ENCODE results near the gene CHRNG. TPM values are rescaled to one million over a fixed set of nuclear protein-coding genes. Genes with fewer than 3 reads are reported as not detected.

The CHRNG gene
- total and polyA plus RNA-seq, 9 donors, result 75.0 to 165 (median 94.8) TPM

GRCh38 chr2:232494542-232494941, 45.0 kb upstream of the CHRNG start:
- no peaks in the 10 kb centered on the region for H3K36me3 ChIP-seq (ENCODE audit: control insufficient read depth, insufficient read depth, low read length)
- no CpG with 5 or more reads among the region's 5 CpGs for WGBS (ENCODE audit: insufficient coverage)
- H3K4me1 ChIP-seq (ENCODE audit: control insufficient read depth, insufficient read depth, low read length), result no peaks in the 10 kb centered on the region
- DNase-seq, result no peak
- no peak overlapping the region for H3K27ac ChIP-seq (ENCODE audit: low read length)
- H3K4me3 ChIP-seq (ENCODE audit: low read length), result no peak overlapping the region
- H3K9me3 ChIP-seq (replicated peaks; ENCODE audit: control insufficient read depth, low read depth, low read length), result no peaks in the 10 kb centered on the region
- H3K27me3 ChIP-seq (ENCODE audit: control insufficient read depth, insufficient read depth, low read length), result peaks cover 27% of the 10 kb centered on the region

DNA sequence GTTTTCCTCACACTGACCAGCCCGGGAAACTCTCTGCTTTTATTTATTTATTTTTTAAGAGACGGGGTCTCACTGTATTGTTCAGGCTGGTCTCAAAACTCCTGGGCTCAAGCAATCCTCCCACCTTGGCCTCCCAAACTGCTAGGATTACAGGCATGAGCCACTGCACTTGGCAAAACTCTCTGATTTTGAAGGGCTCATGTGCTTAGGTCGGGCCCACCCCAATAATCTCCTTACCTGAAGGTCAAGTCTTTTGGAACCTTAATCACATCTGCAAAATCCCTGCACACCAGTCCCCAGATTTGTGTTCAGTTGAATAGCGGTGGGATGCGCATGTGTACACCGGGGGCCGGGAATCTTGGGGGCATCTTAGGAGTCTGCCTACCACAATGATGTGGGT, 44.2 kb upstream of the CHRNG start:
- Histone ChIP-seq H3K27ac (ENCODE audit: low read length) (no peak overlapping the region), H3K4me1 (ENCODE audit: control insufficient read depth, insufficient read depth, low read length) (no peaks in the 10 kb centered on the region), H3K27me3 (ENCODE audit: control insufficient read depth, insufficient read depth, low read length) (peaks cover 19% of the 10 kb centered on the region), H3K9me3 (replicated peaks; ENCODE audit: control insufficient read depth, low read depth, low read length) (no peaks in the 10 kb centered on the region), H3K36me3 (ENCODE audit: control insufficient read depth, insufficient read depth, low read length) (no peaks in the 10 kb centered on the region), H3K4me3 (ENCODE audit: low read length) (no peak overlapping the region)
- DNase-seq, result no peak
- 76% methylated on average over 7 of the region's 7 CpGs for WGBS (ENCODE audit: insufficient coverage)

GRCh38 chr2:232496501-232497270, 42.8 kb upstream of the CHRNG start:
- Histone ChIP-seq H3K36me3 (ENCODE audit: control insufficient read depth, insufficient read depth, low read length) (no peaks in the 10 kb centered on the region), H3K9me3 (replicated peaks; ENCODE audit: control insufficient read depth, low read depth, low read length) (no peaks in the 10 kb centered on the region), H3K27ac (ENCODE audit: low read length) (no peak overlapping the region), H3K4me3 (ENCODE audit: low read length) (no peak overlapping the region), H3K4me1 (ENCODE audit: control insufficient read depth, insufficient read depth, low read length) (peaks cover under 1% of the 10 kb centered on the region), H3K27me3 (ENCODE audit: control insufficient read depth, insufficient read depth, low read length) (peaks cover 27% of the 10 kb centered on the region)
- WGBS (ENCODE audit: insufficient coverage), result 63% methylated on average over 13 of the region's 20 CpGs
- no peak for DNase-seq

DNA sequence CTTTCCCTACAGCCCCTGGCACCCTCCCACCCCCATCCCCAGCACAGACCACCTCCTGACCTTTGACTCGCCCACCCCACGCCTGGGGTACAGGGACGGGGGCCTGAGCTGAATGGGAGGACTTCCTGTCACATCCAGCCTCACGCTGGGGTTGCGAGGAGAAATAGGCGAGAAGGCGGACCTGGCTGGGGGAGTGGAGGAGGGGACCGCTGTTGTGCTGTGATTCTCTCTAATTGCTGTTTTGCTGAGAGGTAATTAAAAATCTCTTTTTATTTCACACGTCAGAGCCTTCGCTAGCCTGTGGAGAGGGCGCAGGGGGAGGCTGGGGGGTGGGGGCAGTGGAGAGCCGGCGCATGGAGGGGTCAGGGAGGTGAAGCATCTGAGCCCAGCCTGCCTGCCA, 42.1 kb upstream of the CHRNG start:
- no peak for DNase-seq
- Histone ChIP-seq H3K27ac (ENCODE audit: low read length) (no peak overlapping the region), H3K36me3 (ENCODE audit: control insufficient read depth, insufficient read depth, low read length) (no peaks in the 10 kb centered on the region), H3K4me1 (ENCODE audit: control insufficient read depth, insufficient read depth, low read length) (peaks cover 5% of the 10 kb centered on the region), H3K27me3 (ENCODE audit: control insufficient read depth, insufficient read depth, low read length) (peaks cover 28% of the 10 kb centered on the region), H3K9me3 (replicated peaks; ENCODE audit: control insufficient read depth, low read depth, low read length) (no peaks in the 10 kb centered on the region), H3K4me3 (ENCODE audit: low read length) (no peak overlapping the region)
- 30% methylated on average over 2 of the region's 13 CpGs for WGBS (ENCODE audit: insufficient coverage)

GRCh38 chr2:232498452-232498851, 41.0 kb upstream of the CHRNG start:
- no peaks in the 10 kb centered on the region for H3K9me3 ChIP-seq (replicated peaks; ENCODE audit: control insufficient read depth, low read depth, low read length)
- H3K36me3 ChIP-seq (ENCODE audit: control insufficient read depth, insufficient read depth, low read length), result no peaks in the 10 kb centered on the region
- no peak overlapping the region for H3K4me3 ChIP-seq (ENCODE audit: low read length)
- WGBS (ENCODE audit: insufficient coverage), result 85% methylated on average over 3 of the region's 3 CpGs
- peaks cover 38% of the 10 kb centered on the region for H3K27me3 ChIP-seq (ENCODE audit: control insufficient read depth, insufficient read depth, low read length)
- no peak for DNase-seq
- peaks cover 14% of the 10 kb centered on the region for H3K4me1 ChIP-seq (ENCODE audit: control insufficient read depth, insufficient read depth, low read length)
- H3K27ac ChIP-seq (ENCODE audit: low read length), result no peak overlapping the region

- no peak overlapping the region for H3K27ac ChIP-seq (ENCODE audit: low read length)
- H3K27me3 ChIP-seq (ENCODE audit: control insufficient read depth, insufficient read depth, low read length), result peaks cover 59% of the 10 kb centered on the region
- no peaks in the 10 kb centered on the region for H3K36me3 ChIP-seq (ENCODE audit: control insufficient read depth, insufficient read depth, low read length)
- peaks cover 19% of the 10 kb centered on the region for H3K4me1 ChIP-seq (ENCODE audit: control insufficient read depth, insufficient read depth, low read length)
- no peak for DNase-seq
- WGBS (ENCODE audit: insufficient coverage), result 41% methylated on average over 3 of the region's 9 CpGs
- H3K9me3 ChIP-seq (replicated peaks; ENCODE audit: control insufficient read depth, low read depth, low read length), result no peaks in the 10 kb centered on the region
- H3K4me3 ChIP-seq (ENCODE audit: low read length), result no peak overlapping the region
Measured at GRCh38 chr2:232501331-232501771, 38.1 kb upstream of the CHRNG start.

- H3K4me3 ChIP-seq (ENCODE audit: low read length), result no peak overlapping the region
- no peaks in the 10 kb centered on the region for H3K9me3 ChIP-seq (replicated peaks; ENCODE audit: control insufficient read depth, low read depth, low read length)
- DNase-seq, result no peak
- 36% methylated on average over 3 of the region's 10 CpGs for WGBS (ENCODE audit: insufficient coverage)
- no peak overlapping the region for H3K27ac ChIP-seq (ENCODE audit: low read length)
- H3K36me3 ChIP-seq (ENCODE audit: control insufficient read depth, insufficient read depth, low read length), result no peaks in the 10 kb centered on the region
- H3K4me1 ChIP-seq (ENCODE audit: control insufficient read depth, insufficient read depth, low read length), result peaks cover 19% of the 10 kb centered on the region
- peaks cover 63% of the 10 kb centered on the region for H3K27me3 ChIP-seq (ENCODE audit: control insufficient read depth, insufficient read depth, low read length)
Measured at GRCh38 chr2:232501794-232502390, 37.6 kb upstream of the CHRNG start.

- Histone ChIP-seq H3K27ac (ENCODE audit: low read length) (no peak overlapping the region), H3K9me3 (replicated peaks; ENCODE audit: control insufficient read depth, low read depth, low read length) (no peaks in the 10 kb centered on the region), H3K4me1 (ENCODE audit: control insufficient read depth, insufficient read depth, low read length) (peaks cover 19% of the 10 kb centered on the region), H3K4me3 (ENCODE audit: low read length) (no peak overlapping the region), H3K27me3 (ENCODE audit: control insufficient read depth, insufficient read depth, low read length) (peaks cover 67% of the 10 kb centered on the region), H3K36me3 (ENCODE audit: control insufficient read depth, insufficient read depth, low read length) (no peaks in the 10 kb centered on the region)
- no peak for DNase-seq
- WGBS (ENCODE audit: insufficient coverage), result 8% methylated on average over 11 of the region's 21 CpGs
Measured at GRCh38 chr2:232502511-232502910, 37.0 kb upstream of the CHRNG start.

DNA sequence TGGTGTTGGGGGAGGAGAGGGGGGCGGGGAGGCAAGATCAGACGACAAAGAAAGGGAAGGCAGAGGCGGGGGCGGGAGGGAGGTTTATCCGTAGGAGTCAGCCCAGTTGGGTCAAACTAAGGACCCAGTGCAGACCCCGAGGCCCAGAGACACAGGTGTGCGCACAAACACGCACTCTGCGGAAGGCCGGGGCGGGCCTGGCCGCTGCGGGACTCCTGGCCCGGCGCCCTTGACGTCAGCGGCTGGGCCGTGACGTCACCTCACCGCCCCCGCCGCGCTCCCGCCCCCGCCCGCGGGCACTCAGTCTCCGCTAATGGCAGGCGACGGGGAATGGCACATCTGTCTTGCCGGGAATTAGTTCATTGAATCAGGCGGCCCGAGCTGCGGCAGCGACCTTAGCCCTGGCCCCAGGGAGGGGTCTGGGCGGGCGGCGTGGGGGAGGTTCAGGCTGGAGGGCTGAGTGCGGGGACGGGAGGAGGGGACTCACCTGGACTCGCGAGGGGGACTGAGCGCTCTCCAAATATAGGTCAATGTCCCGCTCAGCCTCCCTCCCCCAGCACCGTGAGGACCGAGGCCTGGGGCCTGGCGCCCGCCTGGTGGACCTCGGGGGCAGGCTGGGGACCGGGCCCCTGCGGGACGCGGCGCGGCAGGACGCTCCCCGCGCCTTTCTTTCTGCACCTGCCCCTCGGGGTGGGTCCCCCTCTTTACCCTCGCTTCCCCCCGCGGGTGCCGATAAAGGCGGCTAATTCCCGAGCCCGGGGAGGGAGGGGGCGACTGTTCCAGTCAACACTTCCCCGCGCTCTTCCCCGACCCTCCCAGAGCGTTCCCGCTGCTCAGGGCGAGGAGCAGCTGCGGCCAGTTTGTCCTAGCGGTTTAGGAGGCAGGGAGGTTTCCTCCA, 36.3 kb upstream of the CHRNG start:
- H3K4me1 ChIP-seq (ENCODE audit: control insufficient read depth, insufficient read depth, low read length), result peaks cover 19% of the 10 kb centered on the region
- H3K27me3 ChIP-seq (ENCODE audit: control insufficient read depth, insufficient read depth, low read length), result peaks cover 69% of the 10 kb centered on the region
- DNase-seq, result peak; percentile 42
- no peaks in the 10 kb centered on the region for H3K36me3 ChIP-seq (ENCODE audit: control insufficient read depth, insufficient read depth, low read length)
- WGBS (ENCODE audit: insufficient coverage), result under 1% methylated on average over 54 of the region's 75 CpGs
- no peak overlapping the region for H3K27ac ChIP-seq (ENCODE audit: low read length)
- no peaks in the 10 kb centered on the region for H3K9me3 ChIP-seq (replicated peaks; ENCODE audit: control insufficient read depth, low read depth, low read length)
- H3K4me3 ChIP-seq (ENCODE audit: low read length), result peak overlapping the region; percentile 36

DNA sequence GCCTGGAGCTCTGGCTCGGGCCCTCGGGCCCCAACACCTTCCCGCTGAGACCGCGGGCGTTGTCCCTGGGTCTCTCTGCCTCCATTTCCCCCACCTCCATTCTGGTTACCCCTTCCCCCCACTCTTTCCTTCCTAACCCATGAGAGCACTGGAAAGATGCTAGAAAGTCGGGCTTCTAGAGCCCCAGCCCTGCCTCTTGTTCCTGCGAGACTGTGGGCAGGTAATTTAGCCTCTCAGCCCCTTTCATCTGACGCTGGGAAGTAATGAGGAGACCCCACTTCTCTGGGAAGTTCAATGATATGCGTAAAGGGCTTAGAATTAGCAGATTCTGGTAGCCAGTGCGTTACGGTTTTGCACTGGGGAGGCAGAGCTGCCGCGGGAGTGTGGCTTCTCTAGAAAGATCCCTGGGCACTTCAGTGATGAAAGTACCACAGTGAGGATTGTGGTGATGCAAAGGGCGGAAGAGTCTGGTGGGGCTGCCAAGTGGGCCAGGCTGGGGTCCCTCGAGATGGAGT, 35.6 kb upstream of the CHRNG start:
- peaks cover 70% of the 10 kb centered on the region for H3K27me3 ChIP-seq (ENCODE audit: control insufficient read depth, insufficient read depth, low read length)
- H3K4me3 ChIP-seq (ENCODE audit: low read length), result peak overlapping the region; percentile 36
- DNase-seq, result no peak
- H3K4me1 ChIP-seq (ENCODE audit: control insufficient read depth, insufficient read depth, low read length), result peaks cover 19% of the 10 kb centered on the region
- H3K27ac ChIP-seq (ENCODE audit: low read length), result no peak overlapping the region
- 11% methylated on average over 10 of the region's 16 CpGs for WGBS (ENCODE audit: insufficient coverage)
- no peaks in the 10 kb centered on the region for H3K36me3 ChIP-seq (ENCODE audit: control insufficient read depth, insufficient read depth, low read length)
- H3K9me3 ChIP-seq (replicated peaks; ENCODE audit: control insufficient read depth, low read depth, low read length), result no peaks in the 10 kb centered on the region
